ENCODE results near the gene NFYA.

DNA sequence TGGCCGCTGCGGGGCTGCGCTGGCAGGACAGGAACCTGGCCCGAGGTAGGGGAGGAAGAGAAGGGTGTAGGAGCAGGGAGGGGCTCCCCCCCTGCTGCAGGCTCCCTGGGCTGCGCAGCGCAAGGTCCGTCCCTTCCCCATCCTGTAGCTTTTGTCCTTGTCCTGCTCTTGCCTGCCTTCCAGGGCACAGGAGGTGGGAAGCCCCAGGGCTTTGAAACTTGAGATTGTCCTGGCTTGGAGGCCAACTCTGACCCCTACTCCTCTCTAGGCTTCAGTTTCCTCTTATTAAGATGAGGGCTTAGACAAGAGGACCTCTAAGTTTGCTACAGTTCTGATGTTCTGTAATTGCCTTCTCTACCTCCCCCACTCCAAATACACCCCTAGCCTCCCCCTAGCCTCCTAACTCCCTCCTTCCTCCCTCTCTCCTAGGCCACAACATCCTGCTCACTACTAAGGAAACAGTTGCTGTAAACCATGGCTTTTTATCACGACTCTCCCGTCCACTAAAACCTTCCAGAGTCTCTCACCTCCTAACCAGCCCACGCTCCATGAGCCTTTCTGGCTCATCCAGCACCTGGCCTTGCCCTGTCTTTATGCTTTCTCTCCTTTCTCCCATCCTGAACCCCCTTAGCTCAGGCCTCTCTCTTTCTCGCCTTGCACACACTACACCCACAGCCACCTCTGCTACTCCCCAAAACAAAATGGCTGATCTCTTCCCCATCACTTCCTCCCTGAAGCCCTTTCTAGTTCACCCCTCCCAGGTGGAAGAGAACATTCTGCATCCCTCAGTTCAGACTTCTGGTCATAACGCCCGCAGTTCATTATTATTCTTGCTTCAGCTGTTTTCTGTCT is 44.0 kb upstream of the NFYA start:
- TF ChIP-seq POLR2AphosphoS5 (IDR thresholded peaks at IDR 0.05): no peak
- TF ChIP-seq, protein P1, sequence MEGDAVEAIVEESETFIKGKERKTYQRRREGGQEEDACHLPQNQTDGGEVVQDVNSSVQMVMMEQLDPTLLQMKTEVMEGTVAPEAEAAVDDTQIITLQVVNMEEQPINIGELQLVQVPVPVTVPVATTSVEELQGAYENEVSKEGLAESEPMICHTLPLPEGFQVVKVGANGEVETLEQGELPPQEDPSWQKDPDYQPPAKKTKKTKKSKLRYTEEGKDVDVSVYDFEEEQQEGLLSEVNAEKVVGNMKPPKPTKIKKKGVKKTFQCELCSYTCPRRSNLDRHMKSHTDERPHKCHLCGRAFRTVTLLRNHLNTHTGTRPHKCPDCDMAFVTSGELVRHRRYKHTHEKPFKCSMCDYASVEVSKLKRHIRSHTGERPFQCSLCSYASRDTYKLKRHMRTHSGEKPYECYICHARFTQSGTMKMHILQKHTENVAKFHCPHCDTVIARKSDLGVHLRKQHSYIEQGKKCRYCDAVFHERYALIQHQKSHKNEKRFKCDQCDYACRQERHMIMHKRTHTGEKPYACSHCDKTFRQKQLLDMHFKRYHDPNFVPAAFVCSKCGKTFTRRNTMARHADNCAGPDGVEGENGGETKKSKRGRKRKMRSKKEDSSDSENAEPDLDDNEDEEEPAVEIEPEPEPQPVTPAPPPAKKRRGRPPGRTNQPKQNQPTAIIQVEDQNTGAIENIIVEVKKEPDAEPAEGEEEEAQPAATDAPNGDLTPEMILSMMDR (IDR thresholded peaks at IDR 0.05): no peak
